Transverse colon (tissue), 4 donors: ENCODE results near the gene UQCC3. TPM values are rescaled to one million over a fixed set of nuclear protein-coding genes. Genes with fewer than 3 reads are reported as not detected.

Source experiments
- DNase-seq: peaks from one replicate; pipeline ENCODE4 v3.0.0-alpha.2; 2019
- H3K27ac ChIP-seq, 4 donors: fragments of 200-600 bp; sonication (generic); 2 replicates each; pipeline ENCODE4 v1.5.1; 2016 to 2018; ENCODE audit warnings: inconsistent platforms in 4 of 4
- H3K27me3 ChIP-seq: fragments of 200-600 bp; sonication (generic); 2 replicates; pipeline ENCODE4 v1.5.1; 2017; ENCODE audit warnings: inconsistent platforms
- H3K36me3 ChIP-seq, 4 donors: fragments of 200-600 bp; sonication (generic); 2 replicates each; pipeline ENCODE4 v1.5.1; 2017 to 2019; ENCODE audit warnings: inconsistent platforms in 4 of 4
- H3K4me1 ChIP-seq, 4 donors: fragments of 200-600 bp; sonication (generic); 2 replicates each; pipeline ENCODE4 v1.5.1; 2017 to 2020; ENCODE audit warnings: inconsistent platforms in 4 of 4
- H3K4me3 ChIP-seq, 4 donors: fragments of 200-600 bp; sonication (generic); 1 replicate in 1 of 4; 2 replicates in 3 of 4; pipeline versions ENCODE4 v1.5.1 to v1.6.1; 2017 to 2019; ENCODE audit warnings: inconsistent platforms in 4 of 4
- H3K9me3 ChIP-seq, 2 donors: fragments of 200-600 bp; sonication (generic); 2 replicates each; pipeline ENCODE4 v1.5.1; 2017 to 2019; ENCODE audit warnings: inconsistent platforms in 2 of 2
- CTCF ChIP-seq, 5 experiments: fragments of 200-600 bp in 3 of 5; fragments of 450-650 bp in 2 of 5; sonication (generic) in 3 of 5; IDR thresholded peaks; 1 replicate in 2 of 5; 2 replicates in 3 of 5; pipeline ENCODE4 v1.5.1; 2016 to 2017; ENCODE audit warnings: antibody characterized with exemption in 5 of 5, inconsistent platforms in 3 of 5, mild to moderate bottlenecking in 2 of 5, moderate library complexity in 1 of 5
- EP300 ChIP-seq: sonication (generic); formaldehyde crosslinking; IDR thresholded peaks from one replicate; pipeline ENCODE4 v1.6.1; 2017; ENCODE audit warnings: antibody characterized with exemption, low read depth
- POLR2A ChIP-seq: fragments of 450-650 bp; IDR thresholded peaks from one replicate; pipeline ENCODE4 v1.6.1; 2016; ENCODE audit warnings: antibody characterized with exemption, mild to moderate bottlenecking, moderate library complexity
- POLR2AphosphoS5 ChIP-seq, 3 donors: sonication (generic); formaldehyde crosslinking; IDR thresholded peaks; one replicate each; pipeline ENCODE4 v1.6.1; 2016; ENCODE audit warnings: antibody characterized with exemption in 3 of 3
- WGBS, 2 donors: methylation state at CpG; one replicate each; pipeline ENCODE4 v1.1.5; 2018; ENCODE audit warnings: low coverage in 1 of 2; 5-methylcytosine and 5-hydroxymethylcytosine counted together
- in situ Hi-C, 4 donors: fragments of 200-750 bp; cut with MboI; loops; one replicate each; pipeline versions ENCODE4 v1.15.0 to v1.15.1; 2017; ENCODE audit warnings: low sequenced_read_pairs in 3 of 4, low pct_ligation_motif_present in 1 of 4, low pct_unique_long_range_greater_than_20kb in 1 of 4
- intact Hi-C: fragments of 100-400 bp; cut with DNase I; formaldehyde crosslinking; loops from one replicate; pipeline ENCODE4 v1.15.1; 2023; ENCODE audit warnings: low total_unique reads
- total RNA-seq, 4 donors: library from RNA; depleted of rRNA; stranded (reverse); fragments of >200 nt; gene quantifications; one replicate each; pipeline ENCODE4 v1.1.0, GENCODE V29; 2016

Gene UQCC3
- total RNA-seq, 4 donors from 2014 or later, result 6.4 to 26.2 (median 15.3) TPM

GRCh38 chr11:62644220-62644619 is 27.3 kb upstream of the UQCC3 start:
- Histone ChIP-seq H3K4me1 (peaks cover 12 to 25% (median 21%) of the 10 kb centered on the region in 4 donors), H3K27ac (peak overlapping the region in 1 of 4 donors; percentile 21), H3K9me3 (no peaks in the 10 kb centered on the region), H3K4me3 (no peak overlapping the region), H3K27me3 (no peaks in the 10 kb centered on the region), H3K36me3 (peaks cover 0 to 9% (median 0%) of the 10 kb centered on the region in 4 donors)
- intact Hi-C loops (no loop called here), in situ Hi-C loops (no loop called here)
- no peak for TF ChIP-seq EP300
- no peak for TF ChIP-seq CTCF (IDR thresholded peaks at IDR 0.05)
- no peak for TF ChIP-seq POLR2A
- no peak for TF ChIP-seq POLR2AphosphoS5 (IDR thresholded peaks at IDR 0.05)
- DNase-seq, result no peak
- 74 to 100% methylated on average over 2 to 8 of the region's 8 CpGs for WGBS, 2 donors

DNA sequence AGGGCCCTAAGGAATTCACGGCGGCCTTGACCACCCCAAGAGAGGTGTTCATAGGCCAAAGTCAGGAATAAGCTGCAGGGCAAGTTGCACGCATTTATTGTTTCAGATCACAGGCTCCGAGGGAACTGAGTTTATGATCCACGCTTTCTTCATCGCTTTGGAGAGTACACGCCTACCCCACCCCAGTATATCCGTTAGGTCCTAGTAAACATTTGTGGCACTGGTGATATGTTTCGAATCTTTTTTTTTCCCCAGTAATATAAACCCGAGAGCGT is 25.9 kb upstream of the UQCC3 start:
- no peak for DNase-seq
- intact Hi-C loops, result no loop called here
- TF ChIP-seq EP300 (no peak), POLR2AphosphoS5 (IDR thresholded peaks at IDR 0.05) (no peak), POLR2A (no peak), CTCF (IDR thresholded peaks at IDR 0.05) (no peak)
- Histone ChIP-seq H3K9me3 (no peaks in the 10 kb centered on the region), H3K27me3 (no peaks in the 10 kb centered on the region), H3K36me3 (peaks cover 0 to 9% (median 3%) of the 10 kb centered on the region in 4 donors), H3K4me3 (peak overlapping the region; percentile 81 to 99 (median 85)), H3K27ac (peak overlapping the region; percentile 91 to 99 (median 94)), H3K4me1 (peaks cover 12 to 25% (median 21%) of the 10 kb centered on the region in 4 donors)
- 0 to 7% methylated on average over 1 to 11 of the region's 11 CpGs for WGBS, 2 donors
- in situ Hi-C loops, result no loop called here

DNA sequence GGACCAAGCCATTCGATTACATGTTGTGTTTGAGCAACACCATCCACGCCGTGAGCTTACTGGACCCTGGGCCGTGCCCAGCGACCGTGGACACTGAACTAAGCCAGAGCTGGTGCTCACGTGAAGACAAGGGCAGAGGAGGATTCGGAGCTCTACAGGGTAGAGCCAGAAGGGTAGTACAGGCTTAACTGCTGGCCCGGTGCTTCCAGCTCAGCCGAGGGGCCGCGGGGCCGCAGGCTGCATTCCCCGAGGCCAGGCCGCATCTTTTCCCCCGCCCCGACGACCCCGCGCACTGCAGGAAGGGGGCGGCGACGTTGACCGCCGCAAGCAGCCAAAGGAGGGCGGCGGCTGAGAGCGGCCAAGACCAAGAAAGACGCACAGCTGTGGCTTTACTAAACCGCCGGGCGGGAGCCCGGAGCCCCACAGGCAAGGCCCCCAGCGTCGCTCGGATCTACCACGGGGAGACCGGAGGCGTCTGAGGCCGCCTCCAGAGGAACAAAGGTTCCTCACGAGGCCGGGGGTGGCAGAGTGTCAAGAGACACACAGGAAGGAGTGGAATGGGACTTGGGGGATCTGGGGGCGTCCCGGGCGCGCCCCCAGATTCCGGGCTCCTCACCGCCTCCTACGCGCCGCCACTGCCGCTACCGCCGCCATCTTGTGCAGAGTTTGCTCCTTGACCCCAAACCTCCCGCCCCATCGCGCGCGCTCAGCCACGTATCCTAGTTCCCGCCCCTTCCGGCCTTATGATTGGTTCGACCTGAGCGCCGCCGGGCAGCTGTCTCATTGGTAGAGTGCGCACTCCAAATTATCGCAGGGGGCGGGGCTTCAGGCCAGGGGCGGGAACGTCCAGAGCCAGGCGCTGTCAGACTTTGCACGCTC is 25.3 kb upstream of the UQCC3 start, which contains the start of gene GANAB:
Gene GANAB (minus strand): TSS at position 668 of the 879 bp plus-strand sequence. CDS start 14 bp downstream, at position 654.
- intact Hi-C loops, result no loop called here
- peak; percentile 100 for DNase-seq
- Histone ChIP-seq H3K9me3 (no peaks in the 10 kb centered on the region), H3K27me3 (no peaks in the 10 kb centered on the region), H3K36me3 (peaks cover 0 to 9% (median 3%) of the 10 kb centered on the region in 4 donors), H3K4me1 (peaks cover 12 to 25% (median 21%) of the 10 kb centered on the region in 4 donors), H3K4me3 (peak within 1 kb of the TSS; percentile 81 to 99 (median 85)), H3K27ac (peak within 1 kb of the TSS; percentile 91 to 99 (median 94))
- in situ Hi-C loops, result no loop called here
- WGBS, 2 donors, result 0% methylated on average over 1 to 59 of the region's 73 CpGs
- TF ChIP-seq EP300 (no peak), POLR2AphosphoS5 (IDR thresholded peaks at IDR 0.05) (peak; percentile 94 to 95 (median 95)), POLR2A (peak; percentile 92), CTCF (IDR thresholded peaks at IDR 0.05) (peak in 2 of 5 experiments; percentile 14 to 21)

- 0 to 68% methylated on average over 3 to 32 of the region's 32 CpGs for WGBS, 2 donors
- Histone ChIP-seq H3K4me3 (no peak overlapping the region), H3K27ac (peak overlapping the region; percentile 91 to 99 (median 94)), H3K36me3 (peaks cover 0 to 9% (median 3%) of the 10 kb centered on the region in 4 donors), H3K9me3 (no peaks in the 10 kb centered on the region), H3K4me1 (peaks cover 18 to 32% (median 25%) of the 10 kb centered on the region in 4 donors), H3K27me3 (no peaks in the 10 kb centered on the region)
- TF ChIP-seq POLR2A, result no peak
- no peak for TF ChIP-seq CTCF (IDR thresholded peaks at IDR 0.05)
- no peak for TF ChIP-seq POLR2AphosphoS5 (IDR thresholded peaks at IDR 0.05)
- intact Hi-C loops, result no loop called here
- in situ Hi-C loops, result no loop called here
- no peak for DNase-seq
These were observed 24.5 kb upstream of the UQCC3 start for GRCh38 chr11:62646825-62647608.
